ENCODE data around the gene SCIN. TPM values are rescaled to one million over a fixed set of nuclear protein-coding genes. Genes with fewer than 3 reads are reported as not detected.

SCIN gene
- polyA plus RNA-seq, 1 of the 3 experiments (the other 2 are of a cell fraction), result 0.02 TPM

DNA sequence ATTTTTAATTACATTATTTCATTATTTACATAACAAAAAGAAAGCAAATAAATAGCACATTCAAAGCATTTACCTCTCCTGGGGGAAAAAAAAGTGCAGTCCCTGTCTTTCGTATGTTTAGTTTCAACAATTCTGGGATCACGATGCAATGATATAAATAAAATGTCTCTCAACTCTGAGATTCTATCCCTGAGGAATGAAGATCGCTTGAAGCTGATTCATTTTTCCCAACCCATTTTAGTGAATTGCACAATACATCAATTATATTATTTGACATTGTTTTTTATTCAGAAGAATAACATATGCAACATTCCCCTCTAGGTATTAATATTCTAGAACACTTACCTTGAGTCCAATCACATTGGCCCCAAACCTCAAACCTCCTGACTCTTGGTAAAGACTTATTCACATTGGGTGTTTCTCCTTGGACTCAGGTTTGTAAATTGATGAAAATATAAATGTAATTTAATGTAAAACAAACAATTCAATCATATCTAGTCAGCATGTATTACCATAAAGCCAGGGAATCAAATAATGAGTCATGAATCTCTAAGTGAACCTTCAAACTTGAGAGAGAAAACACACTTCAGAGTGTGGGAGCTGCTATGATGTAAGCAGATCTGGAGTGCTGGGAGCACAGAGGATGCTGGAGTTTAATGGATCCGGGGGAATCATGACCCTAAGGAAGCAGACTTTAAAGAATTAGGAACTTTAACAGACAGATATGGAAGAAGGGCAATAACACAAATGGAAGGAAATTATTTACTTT, 5.3 kb upstream of the SCIN start:
- no peak overlapping the region for H3K9ac ChIP-seq
- CTCF ChIA-PET, result interaction anchor here (0.6 to 1.4 kb wide), 4 partner anchors 8 to 73 kb away, joined by 3 read pairs; no protein-coding TSS in a partner anchor
- H3K4me1 ChIP-seq (ENCODE audit: control insufficient read depth in 1 of 2, insufficient read depth in 2 of 2, low read depth in 1 of 2, low read length in 1 of 2), result peaks cover 0 to 2% of the 10 kb centered on the region in 2 experiments; a peak in 1 of 4 replicates
- H3K36me3 ChIP-seq (replicated peaks in 1 of 2; ENCODE audit: control insufficient read depth in 1 of 2, insufficient read depth in 2 of 2, low read length in 1 of 2), result no peaks in the 10 kb centered on the region
- DNase-seq, result no peak
- TF ChIP-seq TAF1 (IDR thresholded peaks at IDR 0.05; ENCODE audit: borderline replicate concordance, low read depth, low read length) (no peak), CHD2 (IDR thresholded peaks at IDR 0.05; ENCODE audit: low read length, partially characterized antibody) (no peak), GABPA (IDR thresholded peaks at IDR 0.05; ENCODE audit: low read depth) (no peak), NRF1 (IDR thresholded peaks at IDR 0.05; ENCODE audit: low read depth, low read length) (no peak), GATA2 (CRISPR knock-in tag; IDR thresholded peaks at IDR 0.05) (no peak), JUND (IDR thresholded peaks at IDR 0.05) (no peak), RAD21 (IDR thresholded peaks at IDR 0.05; ENCODE audit: low read length) (no peak)
- TF ChIP-seq, protein P1, sequence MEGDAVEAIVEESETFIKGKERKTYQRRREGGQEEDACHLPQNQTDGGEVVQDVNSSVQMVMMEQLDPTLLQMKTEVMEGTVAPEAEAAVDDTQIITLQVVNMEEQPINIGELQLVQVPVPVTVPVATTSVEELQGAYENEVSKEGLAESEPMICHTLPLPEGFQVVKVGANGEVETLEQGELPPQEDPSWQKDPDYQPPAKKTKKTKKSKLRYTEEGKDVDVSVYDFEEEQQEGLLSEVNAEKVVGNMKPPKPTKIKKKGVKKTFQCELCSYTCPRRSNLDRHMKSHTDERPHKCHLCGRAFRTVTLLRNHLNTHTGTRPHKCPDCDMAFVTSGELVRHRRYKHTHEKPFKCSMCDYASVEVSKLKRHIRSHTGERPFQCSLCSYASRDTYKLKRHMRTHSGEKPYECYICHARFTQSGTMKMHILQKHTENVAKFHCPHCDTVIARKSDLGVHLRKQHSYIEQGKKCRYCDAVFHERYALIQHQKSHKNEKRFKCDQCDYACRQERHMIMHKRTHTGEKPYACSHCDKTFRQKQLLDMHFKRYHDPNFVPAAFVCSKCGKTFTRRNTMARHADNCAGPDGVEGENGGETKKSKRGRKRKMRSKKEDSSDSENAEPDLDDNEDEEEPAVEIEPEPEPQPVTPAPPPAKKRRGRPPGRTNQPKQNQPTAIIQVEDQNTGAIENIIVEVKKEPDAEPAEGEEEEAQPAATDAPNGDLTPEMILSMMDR (IDR thresholded peaks at IDR 0.05), result no peak
- TF ChIP-seq, protein P2, sequence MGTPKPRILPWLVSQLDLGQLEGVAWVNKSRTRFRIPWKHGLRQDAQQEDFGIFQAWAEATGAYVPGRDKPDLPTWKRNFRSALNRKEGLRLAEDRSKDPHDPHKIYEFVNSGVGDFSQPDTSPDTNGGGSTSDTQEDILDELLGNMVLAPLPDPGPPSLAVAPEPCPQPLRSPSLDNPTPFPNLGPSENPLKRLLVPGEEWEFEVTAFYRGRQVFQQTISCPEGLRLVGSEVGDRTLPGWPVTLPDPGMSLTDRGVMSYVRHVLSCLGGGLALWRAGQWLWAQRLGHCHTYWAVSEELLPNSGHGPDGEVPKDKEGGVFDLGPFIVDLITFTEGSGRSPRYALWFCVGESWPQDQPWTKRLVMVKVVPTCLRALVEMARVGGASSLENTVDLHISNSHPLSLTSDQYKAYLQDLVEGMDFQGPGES (IDR thresholded peaks at IDR 0.05; ENCODE audit: low read depth, low read length), result no peak
- H3K9me2 ChIP-seq, result no peaks in the 10 kb centered on the region; the same call in 1 of the 2 replicates
- H3F3A ChIP-seq (replicated peaks; ENCODE audit: insufficient read depth), result no peaks in the 10 kb centered on the region
- 54% methylated on average over 4 of the region's 4 CpGs for WGBS (ENCODE audit: low lambda C conversion rate)
- no peaks in the 10 kb centered on the region for H3K79me2 ChIP-seq (ENCODE audit: insufficient read depth)
- POLR2A ChIA-PET, result no interaction called here
- peaks cover 18% of the 10 kb centered on the region for H3K27me3 ChIP-seq (ENCODE audit: insufficient read depth)
- no peaks in the 10 kb centered on the region; the same call in 1 of the 2 replicates for H3K9me3 ChIP-seq
- no peaks in the 10 kb centered on the region for H4K20me1 ChIP-seq (ENCODE audit: insufficient read depth)
- H2AFZ ChIP-seq (ENCODE audit: low read depth), result no peak overlapping the region
- no peak overlapping the region for H3K4me2 ChIP-seq
- H3K27ac ChIP-seq (ENCODE audit: low read depth in 2 of 2, low read length in 1 of 2), result no peak overlapping the region
- no peak overlapping the region for H3K4me3 ChIP-seq (ENCODE audit: low read depth in 2 of 2, low read length in 1 of 2)

DNA sequence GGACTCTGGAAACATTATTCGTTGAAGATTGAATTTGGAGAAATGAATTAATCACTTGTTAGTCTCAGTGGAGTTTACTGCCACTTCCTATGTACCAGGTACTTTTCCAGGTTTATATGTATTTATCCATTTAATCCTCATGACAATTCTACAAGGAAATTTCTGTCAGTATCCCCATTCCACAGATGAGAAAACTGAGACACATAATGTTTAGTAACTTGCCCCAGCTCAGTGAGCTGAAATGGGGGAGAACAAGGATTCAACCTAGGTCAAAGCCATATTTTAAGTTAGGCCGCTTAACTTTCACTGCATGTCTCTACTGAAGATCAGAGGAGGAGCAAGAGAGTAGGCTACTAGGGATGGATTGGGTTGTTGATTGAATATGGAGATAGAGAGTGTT, 4.6 kb upstream of the SCIN start:
- Histone ChIP-seq H3K4me3 (ENCODE audit: low read depth in 2 of 2, low read length in 1 of 2) (no peak overlapping the region), H3K79me2 (ENCODE audit: insufficient read depth) (no peaks in the 10 kb centered on the region), H3K4me1 (ENCODE audit: control insufficient read depth in 1 of 2, insufficient read depth in 2 of 2, low read depth in 1 of 2, low read length in 1 of 2) (peaks cover 0 to 9% of the 10 kb centered on the region in 2 experiments; a peak in 1 of 4 replicates), H3K27ac (ENCODE audit: low read depth in 2 of 2, low read length in 1 of 2) (no peak overlapping the region), H3F3A (replicated peaks; ENCODE audit: insufficient read depth) (no peaks in the 10 kb centered on the region), H3K9ac (no peak overlapping the region), H3K4me2 (no peak overlapping the region), H3K9me3 (no peaks in the 10 kb centered on the region), H3K9me2 (no peaks in the 10 kb centered on the region), H4K20me1 (ENCODE audit: insufficient read depth) (no peaks in the 10 kb centered on the region), H3K36me3 (replicated peaks in 1 of 2; ENCODE audit: control insufficient read depth in 1 of 2, insufficient read depth in 2 of 2, low read length in 1 of 2) (no peaks in the 10 kb centered on the region), H3K27me3 (ENCODE audit: insufficient read depth) (peaks cover 24% of the 10 kb centered on the region), H2AFZ (ENCODE audit: low read depth) (no peak overlapping the region)
- TF ChIP-seq, protein P3, sequence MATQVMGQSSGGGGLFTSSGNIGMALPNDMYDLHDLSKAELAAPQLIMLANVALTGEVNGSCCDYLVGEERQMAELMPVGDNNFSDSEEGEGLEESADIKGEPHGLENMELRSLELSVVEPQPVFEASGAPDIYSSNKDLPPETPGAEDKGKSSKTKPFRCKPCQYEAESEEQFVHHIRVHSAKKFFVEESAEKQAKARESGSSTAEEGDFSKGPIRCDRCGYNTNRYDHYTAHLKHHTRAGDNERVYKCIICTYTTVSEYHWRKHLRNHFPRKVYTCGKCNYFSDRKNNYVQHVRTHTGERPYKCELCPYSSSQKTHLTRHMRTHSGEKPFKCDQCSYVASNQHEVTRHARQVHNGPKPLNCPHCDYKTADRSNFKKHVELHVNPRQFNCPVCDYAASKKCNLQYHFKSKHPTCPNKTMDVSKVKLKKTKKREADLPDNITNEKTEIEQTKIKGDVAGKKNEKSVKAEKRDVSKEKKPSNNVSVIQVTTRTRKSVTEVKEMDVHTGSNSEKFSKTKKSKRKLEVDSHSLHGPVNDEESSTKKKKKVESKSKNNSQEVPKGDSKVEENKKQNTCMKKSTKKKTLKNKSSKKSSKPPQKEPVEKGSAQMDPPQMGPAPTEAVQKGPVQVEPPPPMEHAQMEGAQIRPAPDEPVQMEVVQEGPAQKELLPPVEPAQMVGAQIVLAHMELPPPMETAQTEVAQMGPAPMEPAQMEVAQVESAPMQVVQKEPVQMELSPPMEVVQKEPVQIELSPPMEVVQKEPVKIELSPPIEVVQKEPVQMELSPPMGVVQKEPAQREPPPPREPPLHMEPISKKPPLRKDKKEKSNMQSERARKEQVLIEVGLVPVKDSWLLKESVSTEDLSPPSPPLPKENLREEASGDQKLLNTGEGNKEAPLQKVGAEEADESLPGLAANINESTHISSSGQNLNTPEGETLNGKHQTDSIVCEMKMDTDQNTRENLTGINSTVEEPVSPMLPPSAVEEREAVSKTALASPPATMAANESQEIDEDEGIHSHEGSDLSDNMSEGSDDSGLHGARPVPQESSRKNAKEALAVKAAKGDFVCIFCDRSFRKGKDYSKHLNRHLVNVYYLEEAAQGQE (IDR thresholded peaks at IDR 0.05; ENCODE audit: low read depth, low read length), result no peak
- TF ChIP-seq EZH2phosphoT487 (IDR thresholded peaks at IDR 0.05; ENCODE audit: borderline replicate concordance, low read depth) (no peak), EP300 (IDR thresholded peaks at IDR 0.05; ENCODE audit: borderline replicate concordance in 1 of 2, low read depth in 1 of 2, low read length in 1 of 2) (no peak), FOSL2 (IDR thresholded peaks at IDR 0.05; ENCODE audit: borderline replicate concordance, low read depth) (no peak), TCF12 (IDR thresholded peaks at IDR 0.05) (no peak), FOXM1 (IDR thresholded peaks at IDR 0.05; ENCODE audit: low read depth) (no peak)
- POLR2A ChIA-PET, result no interaction called here
- 35% methylated on average over 2 of the region's 2 CpGs for WGBS (ENCODE audit: low lambda C conversion rate)
- CTCF ChIA-PET, result interaction anchor here (1.2 to 1.4 kb wide), 3 partner anchors 9 to 41 kb away, joined by 3 to 4 read pairs (median 3); no protein-coding TSS in a partner anchor
- no peak for DNase-seq

Data from SK-N-SH (cell line).